GM06990 (cell line): Measurements from ENCODE around the gene HCK.

Experiments used
- DNase-seq: peaks from one replicate; pipeline ENCODE4 v3.0.0-alpha.2; 2011; ENCODE audit not compliant: insufficient read length; ENCODE audit errors: extremely low read depth
- H3K27me3 ChIP-seq: replicated peaks from 2 replicates; pipeline ENCODE4 v1.6.0; 2011; ENCODE audit warnings: low read length; ENCODE audit not compliant: control insufficient read depth, insufficient read depth
- H3K36me3 ChIP-seq: 2 replicates; pipeline ENCODE4 v1.5.1; 2011; ENCODE audit warnings: low read length; ENCODE audit not compliant: control insufficient read depth, insufficient read depth
- H3K4me3 ChIP-seq: replicated peaks from 2 replicates; pipeline ENCODE4 v1.5.1; 2011; ENCODE audit warnings: low read depth, mild to moderate bottlenecking, control low read depth, low read length
- TF ChIP-seq, protein P1 (sequence below): IDR thresholded peaks from 2 replicates; pipeline ENCODE4 v1.5.1; 2011; ENCODE audit warnings: low read length, control low read depth, mild to moderate bottlenecking, inconsistent platforms; ENCODE audit not compliant: insufficient read depth, poor library complexity, severe bottlenecking

Gene HCK

DNA sequence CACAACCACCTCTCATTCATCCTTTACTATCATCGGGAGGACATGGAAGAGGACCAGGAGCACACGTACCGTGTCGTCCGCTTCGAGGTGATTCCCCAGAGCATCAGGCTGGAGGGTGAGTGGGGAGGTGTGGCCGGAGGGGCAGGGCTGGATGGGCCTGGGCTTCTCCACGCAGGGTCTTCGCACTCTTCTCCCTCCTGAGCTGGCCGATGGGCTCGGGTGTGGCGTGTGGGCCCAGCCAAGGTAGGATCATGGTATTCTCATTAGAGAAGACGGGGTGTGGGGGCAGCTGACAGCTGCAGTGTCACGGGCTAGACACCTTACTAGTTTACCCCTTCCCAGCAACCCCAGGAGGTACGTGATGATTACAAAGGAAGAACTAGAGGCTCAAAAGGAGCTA, 90.9 kb downstream of the HCK start:
- H3K36me3 ChIP-seq: peaks cover 59% of the 10 kb centered on the region
- H3K4me3 ChIP-seq: no peak overlapping the region
- TF ChIP-seq, protein P1, sequence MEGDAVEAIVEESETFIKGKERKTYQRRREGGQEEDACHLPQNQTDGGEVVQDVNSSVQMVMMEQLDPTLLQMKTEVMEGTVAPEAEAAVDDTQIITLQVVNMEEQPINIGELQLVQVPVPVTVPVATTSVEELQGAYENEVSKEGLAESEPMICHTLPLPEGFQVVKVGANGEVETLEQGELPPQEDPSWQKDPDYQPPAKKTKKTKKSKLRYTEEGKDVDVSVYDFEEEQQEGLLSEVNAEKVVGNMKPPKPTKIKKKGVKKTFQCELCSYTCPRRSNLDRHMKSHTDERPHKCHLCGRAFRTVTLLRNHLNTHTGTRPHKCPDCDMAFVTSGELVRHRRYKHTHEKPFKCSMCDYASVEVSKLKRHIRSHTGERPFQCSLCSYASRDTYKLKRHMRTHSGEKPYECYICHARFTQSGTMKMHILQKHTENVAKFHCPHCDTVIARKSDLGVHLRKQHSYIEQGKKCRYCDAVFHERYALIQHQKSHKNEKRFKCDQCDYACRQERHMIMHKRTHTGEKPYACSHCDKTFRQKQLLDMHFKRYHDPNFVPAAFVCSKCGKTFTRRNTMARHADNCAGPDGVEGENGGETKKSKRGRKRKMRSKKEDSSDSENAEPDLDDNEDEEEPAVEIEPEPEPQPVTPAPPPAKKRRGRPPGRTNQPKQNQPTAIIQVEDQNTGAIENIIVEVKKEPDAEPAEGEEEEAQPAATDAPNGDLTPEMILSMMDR: no peak
- DNase-seq: no peak
- no peaks in the 10 kb centered on the region for H3K27me3 ChIP-seq

DNA sequence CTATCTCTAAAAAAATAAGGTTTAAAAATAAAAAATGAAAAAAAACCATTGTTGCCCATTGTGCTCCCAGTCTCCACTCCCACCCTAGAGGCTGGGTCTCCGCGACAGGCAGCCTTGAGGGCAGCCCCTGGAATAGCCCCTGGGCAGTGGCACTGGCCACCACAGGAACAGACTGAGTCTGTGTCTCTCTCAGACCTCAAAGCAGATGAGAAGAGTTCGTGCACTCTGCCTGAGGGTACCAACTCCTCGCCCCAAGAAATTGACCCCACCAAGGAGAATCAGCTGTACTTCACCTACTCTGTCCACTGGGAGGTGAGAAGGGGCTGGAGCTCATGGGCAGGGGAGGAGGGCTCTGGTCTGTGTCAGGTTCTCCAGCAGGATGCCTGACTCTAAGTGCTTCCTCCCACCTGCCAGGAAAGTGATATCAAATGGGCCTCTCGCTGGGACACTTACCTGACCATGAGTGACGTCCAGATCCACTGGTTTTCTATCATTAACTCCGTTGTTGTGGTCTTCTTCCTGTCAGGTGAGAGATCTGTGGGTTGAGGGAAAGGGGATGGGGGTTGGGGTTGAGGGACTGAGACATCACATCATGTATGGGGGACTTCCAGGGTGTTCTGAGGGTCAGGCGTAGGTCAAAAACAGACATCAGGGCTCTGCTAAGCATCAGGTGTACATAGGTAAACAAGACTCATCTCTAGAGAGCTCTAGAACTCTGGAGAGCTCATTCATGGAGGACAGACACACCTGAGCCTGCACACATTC, 93.0 kb downstream of the HCK start:
- no peak for DNase-seq
- H3K27me3 ChIP-seq: no peaks in the 10 kb centered on the region
- TF ChIP-seq, protein P1: no peak
- H3K36me3 ChIP-seq: peaks cover 62% of the 10 kb centered on the region
- no peak overlapping the region for H3K4me3 ChIP-seq

DNA sequence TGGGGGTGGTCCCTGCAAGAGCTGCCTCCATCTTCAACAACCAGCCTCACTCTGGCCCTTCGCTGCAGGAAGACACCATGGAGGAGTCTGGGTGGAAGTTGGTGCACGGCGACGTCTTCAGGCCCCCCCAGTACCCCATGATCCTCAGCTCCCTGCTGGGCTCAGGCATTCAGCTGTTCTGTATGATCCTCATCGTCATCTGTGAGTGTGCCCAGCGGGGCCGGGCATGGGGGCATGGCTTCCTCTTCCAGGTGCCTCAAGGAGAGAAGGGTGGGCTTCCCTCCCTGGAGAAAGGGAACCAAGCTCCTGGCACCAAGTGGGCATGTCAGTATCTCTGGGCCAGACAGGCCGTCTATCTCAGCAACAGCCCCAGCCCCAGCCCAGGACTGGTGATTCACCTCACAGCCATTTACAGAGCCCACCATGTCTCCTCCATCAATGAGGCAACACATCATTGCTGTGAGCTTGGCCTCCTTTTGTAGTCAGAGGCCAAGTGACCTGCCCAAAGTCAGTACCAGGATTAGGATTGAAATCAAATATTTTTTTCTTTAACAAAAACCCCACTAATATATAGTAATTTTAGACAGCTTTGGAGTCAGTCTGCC, 97.6 kb downstream of the HCK start:
- TF ChIP-seq, protein P1: no peak
- Histone ChIP-seq H3K36me3 (peaks cover 41% of the 10 kb centered on the region), H3K27me3 (no peaks in the 10 kb centered on the region), H3K4me3 (no peak overlapping the region)
- DNase-seq: no peak

DNA sequence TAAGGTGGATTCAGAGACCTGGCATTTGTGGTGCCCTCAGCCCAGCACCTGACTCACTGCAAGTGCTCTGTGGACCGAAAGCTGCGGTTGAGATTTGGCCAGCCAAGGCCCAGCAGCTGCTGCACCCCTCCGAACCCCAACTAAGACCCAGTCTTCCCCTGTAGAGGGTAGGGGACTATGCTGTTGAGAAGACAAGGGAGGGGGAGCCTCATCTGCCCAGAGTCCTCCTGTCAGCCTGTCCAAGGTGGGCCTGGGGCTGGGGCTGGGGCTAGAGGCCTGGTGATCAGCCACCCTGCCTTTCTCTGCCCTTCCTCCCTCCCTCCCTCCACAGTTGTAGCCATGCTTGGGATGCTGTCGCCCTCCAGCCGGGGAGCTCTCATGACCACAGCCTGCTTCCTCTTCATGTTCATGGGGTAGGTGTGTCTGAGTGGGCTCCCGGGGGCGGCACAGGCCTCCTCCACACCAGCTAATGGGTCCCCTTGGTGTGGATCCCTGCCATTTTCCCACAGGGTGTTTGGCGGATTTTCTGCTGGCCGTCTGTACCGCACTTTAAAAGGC, 98.3 kb downstream of the HCK start:
- TF ChIP-seq, protein P1: no peak
- no peak overlapping the region for H3K4me3 ChIP-seq
- H3K27me3 ChIP-seq: no peaks in the 10 kb centered on the region
- H3K36me3 ChIP-seq: peaks cover 35% of the 10 kb centered on the region
- no peak for DNase-seq
